Hepatocyte (in vitro differentiated cells): ENCODE measurements around the gene CFTR.

Experiments
- CTCF ChIP-seq: fragments of 200-600 bp; sonication (generic); IDR thresholded peaks from 2 replicates; pipeline ENCODE4 v1.5.1; 2016; ENCODE audit warnings: antibody characterized with exemption, mild to moderate bottlenecking; ENCODE audit not compliant: poor library complexity
- EZH2 ChIP-seq: fragments of 200-600 bp; sonication (generic); IDR thresholded peaks from 2 replicates; pipeline ENCODE4 v1.6.1; 2016; ENCODE audit warnings: antibody characterized with exemption, mild to moderate bottlenecking, borderline replicate concordance

DNA sequence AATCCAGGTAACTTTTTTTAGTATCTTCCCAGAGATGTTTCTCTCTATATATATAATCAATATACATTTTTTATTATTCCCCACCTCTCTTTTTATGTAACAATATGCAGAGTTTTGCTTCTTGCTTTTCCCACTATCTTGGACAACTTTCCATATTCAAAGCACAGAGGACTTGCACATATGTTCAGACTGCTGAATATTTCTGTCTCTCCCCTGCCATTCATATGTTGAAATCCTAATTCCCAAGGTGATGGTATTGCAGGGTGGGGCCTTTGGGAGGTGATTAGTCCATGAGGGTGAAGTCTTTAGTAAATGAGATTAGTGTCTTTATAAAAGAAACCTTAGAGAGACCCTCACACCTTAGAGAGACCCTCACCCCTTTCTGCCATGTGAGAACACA is 72.8 kb downstream of the CFTR start:
- TF ChIP-seq CTCF (no peak), EZH2 (no peak)
